ENCODE measurements around the gene CCR4.

Gene CCR4

GRCh38 chr3:32972482-32973146 is 21.2 kb downstream of the CCR4 start:
- Histone ChIP-seq H3K4me1 (peaks cover 0 to 12% (median 0%) of the 10 kb centered on the region in 4 donors), H3K36me3 (no peaks in the 10 kb centered on the region), H3K27ac (no peak overlapping the region), H3K4me3 (no peak overlapping the region), H3K27me3 (no peaks in the 10 kb centered on the region), H3K9me3 (no peaks in the 10 kb centered on the region)
- intact Hi-C loops (cut with DNase I; ENCODE audit: low total_unique reads) = no loop called here
- DNase-seq = no peak
- TF ChIP-seq, protein P1, sequence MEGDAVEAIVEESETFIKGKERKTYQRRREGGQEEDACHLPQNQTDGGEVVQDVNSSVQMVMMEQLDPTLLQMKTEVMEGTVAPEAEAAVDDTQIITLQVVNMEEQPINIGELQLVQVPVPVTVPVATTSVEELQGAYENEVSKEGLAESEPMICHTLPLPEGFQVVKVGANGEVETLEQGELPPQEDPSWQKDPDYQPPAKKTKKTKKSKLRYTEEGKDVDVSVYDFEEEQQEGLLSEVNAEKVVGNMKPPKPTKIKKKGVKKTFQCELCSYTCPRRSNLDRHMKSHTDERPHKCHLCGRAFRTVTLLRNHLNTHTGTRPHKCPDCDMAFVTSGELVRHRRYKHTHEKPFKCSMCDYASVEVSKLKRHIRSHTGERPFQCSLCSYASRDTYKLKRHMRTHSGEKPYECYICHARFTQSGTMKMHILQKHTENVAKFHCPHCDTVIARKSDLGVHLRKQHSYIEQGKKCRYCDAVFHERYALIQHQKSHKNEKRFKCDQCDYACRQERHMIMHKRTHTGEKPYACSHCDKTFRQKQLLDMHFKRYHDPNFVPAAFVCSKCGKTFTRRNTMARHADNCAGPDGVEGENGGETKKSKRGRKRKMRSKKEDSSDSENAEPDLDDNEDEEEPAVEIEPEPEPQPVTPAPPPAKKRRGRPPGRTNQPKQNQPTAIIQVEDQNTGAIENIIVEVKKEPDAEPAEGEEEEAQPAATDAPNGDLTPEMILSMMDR (IDR thresholded peaks at IDR 0.05) = no peak

DNA sequence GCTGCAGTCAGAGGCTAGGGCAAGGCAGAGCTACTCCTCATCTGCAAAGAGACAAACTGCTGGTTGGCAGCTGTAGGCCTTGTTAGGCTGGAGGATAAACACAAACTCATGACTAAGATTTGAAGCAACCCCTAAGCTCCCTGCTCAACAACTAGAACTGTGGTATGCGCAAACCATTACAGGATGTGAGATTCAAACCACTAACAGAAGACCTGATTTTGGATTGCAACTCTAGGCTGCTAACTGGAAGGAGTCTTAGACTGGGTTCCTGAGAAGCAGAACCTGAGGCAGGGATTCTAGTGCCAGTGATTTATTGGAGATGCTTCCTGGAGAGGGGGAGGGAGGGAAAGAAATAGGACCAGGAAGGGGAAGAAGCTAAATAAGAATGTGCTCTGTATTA is 22.5 kb downstream of the CCR4 start:
- Histone ChIP-seq H3K4me3 (no peak overlapping the region), H3K4me1 (peaks cover 0 to 6% (median 0%) of the 10 kb centered on the region in 4 donors), H3K36me3 (no peaks in the 10 kb centered on the region), H3K9me3 (no peaks in the 10 kb centered on the region), H3K27me3 (no peaks in the 10 kb centered on the region), H3K27ac (no peak overlapping the region)
- intact Hi-C loops (cut with DNase I; ENCODE audit: low total_unique reads) = no loop called here
- no peak for DNase-seq
- TF ChIP-seq, protein P1 (IDR thresholded peaks at IDR 0.05) = no peak

DNA sequence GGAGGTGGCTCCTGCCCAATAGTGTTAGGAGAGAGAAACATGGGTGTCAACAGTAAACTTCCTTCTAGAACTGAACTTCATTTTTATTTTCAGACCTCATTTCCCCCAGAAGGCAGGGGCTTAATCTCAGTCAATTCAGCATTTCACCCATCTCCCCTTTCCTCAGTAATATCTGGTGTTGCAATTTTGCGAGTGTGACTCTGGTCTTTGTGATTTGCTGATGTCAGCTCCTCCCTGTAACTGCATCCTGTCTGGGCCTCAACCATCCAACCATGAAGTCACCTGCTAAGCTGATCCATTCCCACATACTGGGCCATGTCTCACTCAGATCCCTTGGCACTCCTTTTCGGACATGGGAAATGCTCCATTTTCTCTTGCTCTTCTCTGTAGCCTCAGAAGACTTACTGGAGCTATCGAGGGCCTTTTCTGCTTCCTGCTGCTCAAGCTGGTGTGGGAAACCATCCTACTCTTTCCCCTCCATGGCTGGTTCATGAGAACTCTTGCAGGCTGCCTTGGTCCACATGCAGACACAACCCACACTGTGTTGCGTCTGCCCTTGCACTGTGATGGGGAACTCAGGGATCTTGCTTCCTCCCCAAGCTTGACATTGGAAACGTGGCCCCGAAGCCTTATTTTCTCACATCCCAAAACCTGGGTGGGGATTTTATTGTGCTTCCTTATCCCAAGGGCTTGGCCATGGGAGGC is 24.6 kb downstream of the CCR4 start:
- Histone ChIP-seq H3K4me3 (no peak overlapping the region), H3K36me3 (no peaks in the 10 kb centered on the region), H3K9me3 (no peaks in the 10 kb centered on the region), H3K27me3 (no peaks in the 10 kb centered on the region), H3K4me1 (no peaks in the 10 kb centered on the region), H3K27ac (no peak overlapping the region)
- no peak for DNase-seq
- intact Hi-C loops (cut with DNase I; ENCODE audit: low total_unique reads) = no loop called here
- TF ChIP-seq, protein P1 (IDR thresholded peaks at IDR 0.05) = no peak

- Histone ChIP-seq H3K36me3 (no peaks in the 10 kb centered on the region), H3K9me3 (no peaks in the 10 kb centered on the region), H3K27me3 (no peaks in the 10 kb centered on the region), H3K4me1 (no peaks in the 10 kb centered on the region), H3K4me3 (no peak overlapping the region), H3K27ac (no peak overlapping the region)
- intact Hi-C loops (cut with DNase I; ENCODE audit: low total_unique reads) = no loop called here
- no peak for DNase-seq
- TF ChIP-seq, protein P1 (IDR thresholded peaks at IDR 0.05) = no peak
Observed at GRCh38 chr3:32977861-32978260, 26.4 kb downstream of the CCR4 start.

GRCh38 chr3:32978331-32978730 is 26.9 kb downstream of the CCR4 start:
- intact Hi-C loops (cut with DNase I; ENCODE audit: low total_unique reads) = no loop called here
- TF ChIP-seq, protein P1 (IDR thresholded peaks at IDR 0.05) = no peak
- no peaks in the 10 kb centered on the region for H3K9me3 ChIP-seq
- H3K4me3 ChIP-seq = no peak overlapping the region
- no peaks in the 10 kb centered on the region for H3K4me1 ChIP-seq
- H3K27me3 ChIP-seq = no peaks in the 10 kb centered on the region
- no peak for DNase-seq
- no peaks in the 10 kb centered on the region for H3K36me3 ChIP-seq
- no peak overlapping the region for H3K27ac ChIP-seq

All from tibial artery (tissue), 4 donors.